Daoy (cell line): Measurements from ENCODE around the gene IGFBPL1. TPM values are rescaled to one million over a fixed set of nuclear protein-coding genes. Genes with fewer than 3 reads are reported as not detected.
"Not testable (repeated sequence)": the region's sequence is repeated elsewhere in the genome, so short reads cannot be mapped to it uniquely, and the experiment has no call there.

ENCODE experiments used
- DNase-seq: peaks from one replicate; pipeline ENCODE4 v3.0.0-alpha.2; 2015; ENCODE audit warnings: low read depth
- total RNA-seq: library from RNA; depleted of rRNA; stranded (reverse); fragments of >200 nt; shearing (Covaris generic); gene quantifications from 2 replicates; pipeline ENCODE4 v1.2.3, GENCODE V29; 2014

IGFBPL1 gene
- total RNA-seq, 1 experiment from 2014 or later: 28.8 TPM

- not testable (repeated sequence) for DNase-seq
Measured at GRCh38 chr9:38399191-38399590, 25.1 kb downstream of the IGFBPL1 start.

GRCh38 chr9:38396371-38396671 lies 27.9 kb downstream of the IGFBPL1 start:
- DNase-seq: no peak

DNA sequence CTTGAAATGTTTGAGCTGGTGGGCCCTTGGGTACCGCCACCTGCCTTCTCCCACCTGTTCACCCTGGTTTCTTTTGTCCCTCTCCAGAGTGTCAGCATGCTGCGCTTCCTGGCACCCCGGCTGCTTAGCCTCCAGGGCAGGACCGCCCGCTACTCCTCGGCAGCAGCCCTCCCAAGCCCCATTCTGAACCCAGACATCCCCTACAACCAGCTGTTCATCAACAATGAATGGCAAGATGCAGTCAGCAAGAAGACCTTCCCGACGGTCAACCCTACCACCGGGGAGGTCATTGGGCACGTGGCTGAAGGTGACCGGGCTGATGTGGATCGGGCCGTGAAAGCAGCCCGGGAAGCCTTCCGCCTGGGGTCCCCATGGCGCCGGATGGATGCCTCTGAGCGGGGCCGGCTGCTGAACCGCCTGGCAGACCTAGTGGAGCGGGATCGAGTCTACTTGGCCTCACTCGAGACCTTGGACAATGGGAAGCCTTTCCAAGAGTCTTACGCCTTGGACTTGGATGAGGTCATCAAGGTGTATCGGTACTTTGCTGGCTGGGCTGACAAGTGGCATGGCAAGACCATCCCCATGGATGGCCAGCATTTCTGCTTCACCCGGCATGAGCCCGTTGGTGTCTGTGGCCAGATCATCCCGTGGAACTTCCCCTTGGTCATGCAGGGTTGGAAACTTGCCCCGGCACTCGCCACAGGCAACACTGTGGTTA lies 28.4 kb downstream of the IGFBPL1 start:
- DNase-seq: no peak

- DNase-seq: no peak
Measured at GRCh38 chr9:38394416-38394815, 29.8 kb downstream of the IGFBPL1 start.

- no peak for DNase-seq
Measured at GRCh38 chr9:38393128-38393796, 31.0 kb downstream of the IGFBPL1 start.

- peak; percentile 96 for DNase-seq
Measured at GRCh38 chr9:38392235-38393127, 31.8 kb downstream of the IGFBPL1 start, which contains the start of gene ALDH1B1. TSS of gene ALDH1B1 (plus strand) at chr9:38392702. CDS start at chr9:38395749, 3,047 bp downstream.

DNA sequence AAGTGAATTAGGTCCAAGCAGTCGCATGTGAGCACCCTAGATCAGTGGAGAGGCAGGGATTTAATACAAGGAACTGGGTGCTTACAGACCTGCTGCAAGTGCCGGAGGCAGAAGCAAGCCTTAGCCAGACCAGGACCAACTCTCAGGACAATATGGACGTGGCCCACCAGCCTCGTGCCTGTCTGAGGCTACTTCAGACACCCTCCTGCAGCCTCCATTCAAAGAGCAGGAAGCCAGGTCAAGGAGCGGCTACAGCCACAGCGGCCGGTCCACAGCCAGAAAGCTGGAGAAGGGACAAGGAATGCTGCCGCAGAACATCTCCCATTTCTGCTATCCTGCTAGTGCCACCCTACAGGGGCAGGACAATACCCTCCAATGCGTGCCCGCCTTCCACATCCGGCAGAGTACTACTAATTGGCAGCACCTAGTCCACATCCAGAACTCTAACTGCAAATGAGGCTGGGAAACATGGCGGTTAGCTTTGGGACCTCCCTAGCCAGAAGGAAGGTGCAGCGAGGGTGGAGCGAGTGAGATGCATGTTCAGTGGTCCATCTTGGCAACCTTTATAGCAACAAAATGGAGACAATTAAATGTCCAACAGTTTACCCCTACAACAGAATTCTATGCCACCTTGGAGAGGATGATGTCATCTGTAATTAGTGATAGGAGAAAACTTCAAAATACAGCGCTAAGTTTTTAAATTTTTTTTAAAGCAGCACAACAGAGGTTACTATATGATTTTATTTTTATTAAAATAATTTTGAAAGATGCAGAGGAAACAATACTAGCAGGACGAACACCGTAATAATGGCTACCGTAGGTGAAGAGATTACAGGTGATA lies 32.8 kb downstream of the IGFBPL1 start:
- no peak for DNase-seq

GRCh38 chr9:38390851-38391250 lies 33.4 kb downstream of the IGFBPL1 start:
- no peak for DNase-seq

GRCh38 chr9:38390442-38390841 lies 33.8 kb downstream of the IGFBPL1 start:
- no peak for DNase-seq

GRCh38 chr9:38389313-38389712 lies 34.9 kb downstream of the IGFBPL1 start:
- DNase-seq: no peak

GRCh38 chr9:38388283-38389223 lies 35.7 kb downstream of the IGFBPL1 start:
- DNase-seq: no peak

- DNase-seq: no peak
Measured at GRCh38 chr9:38387751-38388150, 36.5 kb downstream of the IGFBPL1 start.

GRCh38 chr9:38387066-38387465 lies 37.2 kb downstream of the IGFBPL1 start:
- DNase-seq: no peak

DNA sequence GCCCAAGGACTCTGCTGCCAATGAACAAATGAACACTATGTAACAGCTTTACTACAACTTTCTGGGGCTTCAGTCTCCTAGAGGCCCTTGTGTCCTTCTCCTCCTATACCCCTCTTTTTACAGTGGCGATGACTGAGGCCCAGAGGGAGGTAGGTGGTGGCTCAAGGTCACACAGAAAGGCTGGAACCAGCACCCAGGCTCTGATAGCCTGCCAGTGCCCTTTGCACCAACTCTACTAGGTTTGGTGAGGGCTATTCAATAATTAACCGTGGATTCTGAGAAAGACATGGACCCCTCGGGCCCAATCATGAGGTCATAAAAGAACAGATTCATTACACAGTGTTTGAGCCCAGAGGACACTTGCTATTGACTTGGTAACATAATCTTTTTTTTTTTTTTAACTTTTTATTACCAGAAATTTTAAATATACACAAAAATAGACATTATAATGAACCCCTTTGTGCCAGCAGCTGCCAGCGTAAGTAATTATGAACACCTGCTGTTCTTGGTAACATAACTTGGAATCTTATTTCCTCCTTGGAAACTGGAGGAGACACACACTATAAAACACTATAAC lies 37.8 kb downstream of the IGFBPL1 start:
- no peak for DNase-seq

GRCh38 chr9:38385896-38386295 lies 38.4 kb downstream of the IGFBPL1 start:
- DNase-seq: no peak

GRCh38 chr9:38384990-38385848 lies 39.0 kb downstream of the IGFBPL1 start:
- DNase-seq: no peak

DNA sequence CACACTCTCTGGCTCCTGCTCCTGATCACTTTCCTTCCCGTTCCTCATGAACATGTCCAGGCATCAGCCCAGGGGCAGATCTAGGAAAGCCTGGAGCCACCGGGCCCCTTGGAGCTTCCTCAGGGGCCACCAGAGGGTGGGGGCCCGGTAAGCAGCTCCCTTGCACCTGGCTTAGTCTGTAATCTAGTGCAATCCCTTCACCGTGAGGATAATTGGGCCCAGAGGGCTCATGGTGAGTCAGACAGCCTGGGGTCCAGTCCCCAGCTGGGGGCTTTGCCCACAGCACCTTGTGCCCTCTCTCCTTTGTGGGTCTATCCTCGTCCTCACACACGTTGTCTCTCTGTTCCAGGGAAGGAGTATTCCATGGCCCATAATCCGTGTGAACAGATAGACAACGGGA lies 42.1 kb downstream of the IGFBPL1 start:
- DNase-seq: no peak

- no peak for DNase-seq
Measured at GRCh38 chr9:38380872-38381534, 43.3 kb downstream of the IGFBPL1 start.
